ENCODE results near the gene SLC6A9.

Gene SLC6A9

GRCh38 chr1:44031252-44032169 lies at the start of gene SLC6A9:
Gene SLC6A9 (minus strand): TSS chr1:44031462. CDS start chr1:44024277, 7,185 bp downstream.
- DNase-seq = no peak

GRCh38 chr1:44079566-44079965 lies 48.3 kb upstream of the SLC6A9 start:
- DNase-seq = no peak

GRCh38 chr1:44078104-44078503 lies 46.8 kb upstream of the SLC6A9 start:
- DNase-seq = no peak

- DNase-seq = no peak
These were observed 46.2 kb upstream of the SLC6A9 start for GRCh38 chr1:44077421-44077820.

- no peak for DNase-seq
These were observed 44.8 kb upstream of the SLC6A9 start for GRCh38 chr1:44076066-44076465.

- no peak for DNase-seq
These were observed 43.2 kb upstream of the SLC6A9 start for GRCh38 chr1:44074415-44074814.

GRCh38 chr1:44073528-44073927 lies 42.3 kb upstream of the SLC6A9 start:
- no peak for DNase-seq

- no peak for DNase-seq
These were observed 41.6 kb upstream of the SLC6A9 start for GRCh38 chr1:44072821-44073220.

- DNase-seq = peak; percentile 65
These were observed 40.9 kb upstream of the SLC6A9 start for GRCh38 chr1:44072204-44072603.

GRCh38 chr1:44071461-44071860 lies 40.2 kb upstream of the SLC6A9 start:
- DNase-seq = no peak

- no peak for DNase-seq
These were observed 37.2 kb upstream of the SLC6A9 start for GRCh38 chr1:44068442-44068921.

- DNase-seq = no peak
These were observed 36.3 kb upstream of the SLC6A9 start for GRCh38 chr1:44067266-44068250.

GRCh38 chr1:44062656-44063179 lies 31.5 kb upstream of the SLC6A9 start:
- no peak for DNase-seq

GRCh38 chr1:44061857-44062256 lies 30.6 kb upstream of the SLC6A9 start:
- no peak for DNase-seq

- no peak for DNase-seq
These were observed 29.6 kb upstream of the SLC6A9 start for GRCh38 chr1:44060830-44061267.

- no peak for DNase-seq
These were observed 28.5 kb upstream of the SLC6A9 start for GRCh38 chr1:44059664-44060355.

GRCh38 chr1:44059212-44059611 lies 27.9 kb upstream of the SLC6A9 start:
- no peak for DNase-seq

- DNase-seq = no peak
These were observed 26.0 kb upstream of the SLC6A9 start for GRCh38 chr1:44057293-44057692.

- DNase-seq = no peak
These were observed 22.1 kb upstream of the SLC6A9 start for GRCh38 chr1:44053394-44053793.

- no peak for DNase-seq
These were observed 19.0 kb upstream of the SLC6A9 start for GRCh38 chr1:44050261-44050660.

- peak; percentile 79 for DNase-seq
These were observed 18.6 kb upstream of the SLC6A9 start for GRCh38 chr1:44049839-44050238.

GRCh38 chr1:44048532-44049215 lies 17.4 kb upstream of the SLC6A9 start:
- DNase-seq = no peak

Data from amniotic stem cell (primary cell).